Gastroesophageal sphincter (tissue), 3 donors: ENCODE data around the gene FBXO45.

Experiments
- CTCF ChIP-seq, 4 experiments: fragments of 200-600 bp in 2 of 4; fragments of 450-650 bp in 2 of 4; sonication (generic) in 1 of 4; IDR thresholded peaks; one replicate each; pipeline ENCODE4 v1.5.1; 2017 to 2019; ENCODE audit warnings: antibody characterized with exemption in 4 of 4, mild to moderate bottlenecking in 2 of 4, moderate library complexity in 2 of 4
- POLR2AphosphoS5 ChIP-seq: sonication (generic); formaldehyde crosslinking; IDR thresholded peaks from one replicate; pipeline ENCODE4 v1.6.1; 2017; ENCODE audit warnings: antibody characterized with exemption

GRCh38 chr3:196559826-196560225 is 8.6 kb upstream of the FBXO45 start:
- TF ChIP-seq POLR2AphosphoS5, result no peak
- no peak for TF ChIP-seq CTCF (IDR thresholded peaks at IDR 0.05)
